Gastrocnemius medialis (tissue), 4 donors: Measurements from ENCODE around the gene ANTXR2.

Experiments
- POLR2A ChIP-seq, 2 donors: fragments of 450-650 bp; IDR thresholded peaks; one replicate each; pipeline ENCODE4 v1.6.1; 2017; ENCODE audit warnings: antibody characterized with exemption in 2 of 2, mild to moderate bottlenecking in 2 of 2, moderate library complexity in 2 of 2
- TF ChIP-seq, protein P1 (sequence below), 5 experiments: fragments of 450-650 bp in 3 of 5; fragments of 200-600 bp in 2 of 5; sonication (generic) in 2 of 5; IDR thresholded peaks in 4 of 5; conservative IDR thresholded peaks in 1 of 5; 1 replicate in 4 of 5; 2 replicates in 1 of 5; pipeline ENCODE4 v1.5.1; 2016 to 2019; ENCODE audit warnings: antibody characterized with exemption in 5 of 5, mild to moderate bottlenecking in 3 of 5, moderate library complexity in 3 of 5

DNA sequence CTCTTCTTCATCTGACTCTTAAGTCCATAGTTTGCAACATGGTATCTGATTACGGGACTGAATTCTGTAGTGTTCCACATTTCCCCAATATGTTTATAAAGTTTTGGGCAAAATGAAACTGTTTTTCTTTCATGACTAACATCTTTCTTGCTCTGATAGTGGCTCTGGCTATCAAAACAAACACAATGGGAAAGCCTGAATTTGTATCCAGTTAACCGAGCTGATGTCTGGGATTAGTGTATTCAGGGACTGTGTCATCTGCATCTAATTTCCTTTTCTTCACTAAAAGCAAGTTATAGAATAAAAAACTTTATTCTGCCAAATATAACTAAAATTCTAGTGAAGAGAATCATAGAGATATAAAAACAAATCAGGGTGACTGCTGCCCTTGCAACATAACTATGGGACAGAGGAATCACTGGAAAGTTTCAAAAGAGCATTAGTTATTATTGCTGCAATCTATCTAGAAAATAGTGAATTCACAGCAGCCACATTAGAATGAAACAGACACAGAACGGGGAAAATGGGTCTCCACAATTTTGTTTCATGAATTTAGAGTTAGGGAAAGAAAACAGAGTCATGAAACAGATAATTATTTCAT lies 61.3 kb downstream of the ANTXR2 start:
- TF ChIP-seq, protein P1, sequence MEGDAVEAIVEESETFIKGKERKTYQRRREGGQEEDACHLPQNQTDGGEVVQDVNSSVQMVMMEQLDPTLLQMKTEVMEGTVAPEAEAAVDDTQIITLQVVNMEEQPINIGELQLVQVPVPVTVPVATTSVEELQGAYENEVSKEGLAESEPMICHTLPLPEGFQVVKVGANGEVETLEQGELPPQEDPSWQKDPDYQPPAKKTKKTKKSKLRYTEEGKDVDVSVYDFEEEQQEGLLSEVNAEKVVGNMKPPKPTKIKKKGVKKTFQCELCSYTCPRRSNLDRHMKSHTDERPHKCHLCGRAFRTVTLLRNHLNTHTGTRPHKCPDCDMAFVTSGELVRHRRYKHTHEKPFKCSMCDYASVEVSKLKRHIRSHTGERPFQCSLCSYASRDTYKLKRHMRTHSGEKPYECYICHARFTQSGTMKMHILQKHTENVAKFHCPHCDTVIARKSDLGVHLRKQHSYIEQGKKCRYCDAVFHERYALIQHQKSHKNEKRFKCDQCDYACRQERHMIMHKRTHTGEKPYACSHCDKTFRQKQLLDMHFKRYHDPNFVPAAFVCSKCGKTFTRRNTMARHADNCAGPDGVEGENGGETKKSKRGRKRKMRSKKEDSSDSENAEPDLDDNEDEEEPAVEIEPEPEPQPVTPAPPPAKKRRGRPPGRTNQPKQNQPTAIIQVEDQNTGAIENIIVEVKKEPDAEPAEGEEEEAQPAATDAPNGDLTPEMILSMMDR (IDR thresholded peaks at IDR 0.05 in 4 of 5, conservative IDR thresholded peaks at IDR 0.05 in 1 of 5), result no peak
- TF ChIP-seq POLR2A (IDR thresholded peaks at IDR 0.05), result no peak
